GM19328 (cell line): ENCODE results near the gene MT4.
A peak's percentile ranks its signal among the peaks of the same experiment; 100 is the strongest.
"Not testable (repeated sequence)": the region's sequence is repeated elsewhere in the genome, so short reads cannot be mapped to it uniquely, and the experiment has no call there.

Experiments used
- ATAC-seq: cut with Tn5 transposase; IDR thresholded peaks from one replicate; pipeline ENCODE4 v1.9.1; 2021; ENCODE audit warnings: mild to moderate bottlenecking, moderate library complexity; ENCODE audit not compliant: unreplicated experiment

Gene MT4

GRCh38 chr16:56558024-56558747, 6.7 kb upstream of the MT4 start:
- no peak for ATAC-seq

- ATAC-seq, result no peak
Observed at GRCh38 chr16:56559109-56559508, 5.8 kb upstream of the MT4 start.

GRCh38 chr16:56560447-56560846, 4.4 kb upstream of the MT4 start:
- no peak for ATAC-seq

- ATAC-seq, result no peak
Observed at GRCh38 chr16:56561126-56561525, 3.7 kb upstream of the MT4 start.

GRCh38 chr16:56569971-56570370, 5.1 kb downstream of the MT4 start:
- no peak for ATAC-seq

GRCh38 chr16:56571525-56571924, 6.7 kb downstream of the MT4 start:
- ATAC-seq, result no peak

GRCh38 chr16:56574625-56575024, 9.8 kb downstream of the MT4 start:
- no peak for ATAC-seq

- ATAC-seq, result peak; percentile 75
Observed at GRCh38 chr16:56576585-56577299, 11.9 kb downstream of the MT4 start.

GRCh38 chr16:56577300-56577625, 12.4 kb downstream of the MT4 start:
- no peak for ATAC-seq

GRCh38 chr16:56580391-56581048, 15.6 kb downstream of the MT4 start:
- no peak for ATAC-seq

GRCh38 chr16:56582911-56583310, 18.0 kb downstream of the MT4 start:
- not testable (repeated sequence) for ATAC-seq

- no peak for ATAC-seq
Observed at GRCh38 chr16:56583351-56584168, 18.7 kb downstream of the MT4 start.

- no peak for ATAC-seq
Observed at GRCh38 chr16:56584276-56584675, 19.4 kb downstream of the MT4 start.

- no peak for ATAC-seq
Observed at GRCh38 chr16:56588781-56589140, 23.9 kb downstream of the MT4 start.

GRCh38 chr16:56589141-56590039, 24.5 kb downstream of the MT4 start, which contains the start of gene MT3:
Gene MT3, plus strand, starts transcription at chr16:56589528. Its CDS starts 63 bp downstream, at chr16:56589591.
- no peak for ATAC-seq

GRCh38 chr16:56591377-56592060, 26.6 kb downstream of the MT4 start:
- ATAC-seq, result no peak

GRCh38 chr16:56593573-56594291, 28.9 kb downstream of the MT4 start:
- ATAC-seq, result no peak

GRCh38 chr16:56594292-56594619, 29.4 kb downstream of the MT4 start:
- ATAC-seq, result no peak

- no peak for ATAC-seq
Observed at GRCh38 chr16:56600398-56600999, 35.6 kb downstream of the MT4 start.
